Skin of body (tissue), 2 donors: ENCODE data around the gene NALCN. TPM values are rescaled to one million over a fixed set of nuclear protein-coding genes. Genes with fewer than 3 reads are reported as not detected.
"Not testable (repeated sequence)": the region's sequence is repeated elsewhere in the genome, so short reads cannot be mapped to it uniquely, and the experiment has no call there.

Source experiments
- DNase-seq: peaks from one replicate; lab custom pipeline; 2025; lab: John Stamatoyannopoulos, UW
- total RNA-seq: library from RNA; depleted of rRNA; stranded (reverse); fragments of >200 nt; gene quantifications from one replicate; pipeline ENCODE4 v1.2.3, GENCODE V29; 2014

NALCN gene
- total RNA-seq, 1 donor from 2014 or later, result 1.8 TPM

GRCh38 chr13:101341464-101341863, 74.8 kb downstream of the NALCN start:
- DNase-seq, result no peak

GRCh38 chr13:101339202-101339601, 77.1 kb downstream of the NALCN start:
- no peak for DNase-seq

- DNase-seq, result no peak
Measured at GRCh38 chr13:101332583-101332982, 83.7 kb downstream of the NALCN start.

DNA sequence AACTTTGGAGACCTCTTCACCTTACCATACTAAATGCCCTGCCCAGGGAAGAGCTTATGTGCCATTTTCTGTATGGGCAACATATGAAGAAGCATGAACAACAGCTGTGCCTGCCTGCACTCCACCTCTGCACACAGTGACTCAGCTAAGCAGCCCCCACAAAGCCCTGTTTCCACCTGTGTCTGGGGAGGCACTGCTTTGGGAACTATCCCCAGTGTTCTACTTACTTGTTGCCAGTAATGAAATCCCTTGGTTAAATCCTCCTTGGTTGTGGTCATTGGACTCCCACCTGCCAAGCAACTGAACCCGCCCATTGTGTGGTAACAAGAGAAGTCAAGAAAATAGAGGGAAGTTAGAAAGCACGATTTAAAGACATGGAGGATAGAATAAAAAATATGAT, 84.6 kb downstream of the NALCN start:
- DNase-seq, result no peak

GRCh38 chr13:101327871-101328270, 88.4 kb downstream of the NALCN start:
- no peak for DNase-seq

GRCh38 chr13:101326710-101327109, 89.6 kb downstream of the NALCN start:
- no peak for DNase-seq

DNA sequence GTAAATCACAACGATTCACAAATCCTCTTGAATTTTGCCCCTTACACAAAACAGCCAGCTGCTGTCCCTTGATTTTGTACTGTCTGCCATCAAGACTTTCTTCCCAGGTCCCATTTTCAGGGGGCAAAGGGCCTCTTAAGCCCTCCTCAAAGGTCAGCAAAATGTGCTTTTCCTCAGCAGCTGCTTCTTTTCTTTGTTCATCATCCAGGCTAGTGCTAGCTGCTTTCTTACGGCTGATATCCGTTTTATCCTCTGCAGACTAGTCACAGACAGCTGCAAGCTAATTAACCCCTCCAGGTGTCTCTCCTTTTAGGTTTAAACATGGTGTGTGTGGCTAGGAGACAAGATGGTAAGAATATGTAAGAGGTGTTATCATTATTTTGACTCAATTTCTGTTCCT, 90.9 kb downstream of the NALCN start:
- no peak for DNase-seq

DNA sequence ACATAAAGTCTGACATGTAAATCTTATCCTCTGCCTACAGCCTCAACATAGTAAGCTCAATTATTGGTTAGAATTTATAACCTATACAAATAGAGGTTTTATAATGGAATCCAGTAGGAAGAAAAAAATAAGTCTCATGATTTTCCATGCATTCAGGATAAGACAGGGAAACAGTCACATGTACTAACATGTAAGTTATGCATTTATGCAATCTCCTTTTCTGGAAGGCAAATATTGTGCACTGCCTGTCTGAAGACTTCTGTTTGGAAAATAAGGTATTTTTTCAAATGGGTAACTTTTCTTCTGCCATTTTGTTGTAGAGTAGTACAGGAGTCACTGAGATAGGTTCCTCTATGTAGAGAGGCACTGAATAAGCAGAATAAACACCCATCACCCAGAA, 92.7 kb downstream of the NALCN start:
- no peak for DNase-seq

GRCh38 chr13:101317986-101318523, 98.3 kb downstream of the NALCN start:
- no peak for DNase-seq

DNA sequence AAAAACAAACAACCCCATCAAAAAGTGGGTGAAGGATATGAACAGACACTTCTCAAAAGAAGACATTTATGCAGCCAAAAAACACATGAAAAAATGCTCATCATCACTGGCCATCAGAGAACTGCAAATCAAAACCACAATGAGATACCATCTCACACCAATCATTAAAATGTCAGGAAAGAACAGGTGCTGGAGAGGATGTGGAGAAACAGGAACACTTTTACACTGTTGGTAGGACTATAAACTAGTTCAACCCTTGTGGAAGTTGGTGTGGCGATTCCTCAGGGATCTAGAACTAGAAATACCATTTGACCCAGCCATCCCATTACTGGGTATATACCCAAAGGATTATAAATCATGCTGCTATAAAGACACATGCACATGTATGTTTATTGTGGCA, 102.8 kb downstream of the NALCN start:
- not testable (repeated sequence) for DNase-seq

GRCh38 chr13:101309014-101309619, 107.2 kb downstream of the NALCN start:
- no peak for DNase-seq

DNA sequence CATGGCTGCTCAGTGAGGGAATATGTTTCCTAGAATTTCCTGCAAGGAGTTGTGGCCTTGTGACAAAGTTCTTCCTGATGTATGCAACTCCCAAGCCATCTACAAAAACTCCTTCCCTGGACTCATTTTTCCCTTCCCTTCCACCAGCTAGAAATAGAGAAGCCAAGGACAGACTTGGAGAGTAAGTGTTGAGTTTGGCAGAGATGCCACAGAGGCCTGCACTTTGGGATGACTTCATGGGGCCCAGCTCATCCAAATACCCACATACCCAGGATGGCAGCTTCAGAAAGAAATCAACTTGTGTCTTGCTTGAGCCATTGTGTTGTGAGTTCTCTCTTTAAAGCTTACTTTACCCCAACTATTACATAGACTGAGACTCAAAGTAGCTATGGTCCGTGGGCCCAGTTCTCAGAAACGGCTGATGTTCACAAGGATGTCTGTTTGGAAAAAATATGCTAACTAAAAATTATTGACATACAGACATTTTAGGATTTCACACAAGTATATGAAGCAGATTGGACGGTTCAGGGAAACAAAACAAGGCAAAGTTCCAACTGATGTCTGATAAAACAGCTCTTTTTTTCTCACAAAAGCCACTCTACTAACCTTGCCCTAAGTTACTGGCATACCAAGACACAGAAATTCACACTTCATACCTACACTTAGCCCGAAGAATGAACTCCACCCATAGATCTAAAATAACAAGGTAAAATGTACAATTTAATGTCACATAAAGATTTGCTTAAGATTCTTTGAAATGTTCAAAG, 107.9 kb downstream of the NALCN start:
- DNase-seq, result no peak

- no peak for DNase-seq
Measured at GRCh38 chr13:101307181-101307701, 109.1 kb downstream of the NALCN start.

- DNase-seq, result no peak
Measured at GRCh38 chr13:101306773-101307172, 109.5 kb downstream of the NALCN start.

GRCh38 chr13:101305981-101306411, 110.3 kb downstream of the NALCN start:
- no peak for DNase-seq

DNA sequence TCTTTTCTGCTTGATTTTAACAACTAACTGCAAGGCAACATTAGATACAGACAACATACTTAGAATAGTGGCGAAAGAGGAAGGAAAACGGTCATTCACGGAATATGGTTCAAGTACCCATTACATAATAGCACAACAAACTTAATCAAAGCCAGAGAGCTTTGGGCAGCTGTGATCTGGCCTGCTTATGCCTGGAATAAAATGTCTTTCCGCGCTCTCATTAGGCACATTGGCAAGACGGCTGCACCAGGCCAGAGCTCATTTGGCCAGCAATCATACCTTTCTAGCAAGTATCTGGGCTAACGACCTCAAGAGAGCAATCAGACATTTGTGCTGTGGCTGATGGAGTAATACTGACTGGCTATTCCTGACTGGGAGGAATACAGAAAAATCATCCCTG, 112.8 kb downstream of the NALCN start:
- no peak for DNase-seq

DNA sequence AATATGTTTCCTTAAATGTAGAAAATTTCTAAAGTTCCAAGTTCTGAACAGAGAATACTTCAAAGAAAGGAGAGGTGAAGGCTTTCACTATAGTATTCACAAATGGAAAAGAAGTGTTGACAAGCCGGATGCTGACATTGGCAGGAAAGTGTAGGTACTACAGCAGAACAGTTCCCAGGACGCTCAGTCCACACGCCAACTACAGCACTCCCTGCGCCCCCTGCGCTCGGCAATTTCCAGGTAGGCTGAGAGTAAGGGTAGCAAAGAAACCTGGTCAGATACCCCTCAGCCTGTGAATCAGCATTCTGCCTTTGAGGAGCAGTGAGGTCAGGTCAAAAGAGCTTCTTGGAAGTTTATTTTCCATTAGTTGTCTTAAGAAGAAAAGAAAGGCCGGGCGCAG, 115.3 kb downstream of the NALCN start:
- no peak for DNase-seq

GRCh38 chr13:101300531-101300930, 115.8 kb downstream of the NALCN start:
- DNase-seq, result no peak

DNA sequence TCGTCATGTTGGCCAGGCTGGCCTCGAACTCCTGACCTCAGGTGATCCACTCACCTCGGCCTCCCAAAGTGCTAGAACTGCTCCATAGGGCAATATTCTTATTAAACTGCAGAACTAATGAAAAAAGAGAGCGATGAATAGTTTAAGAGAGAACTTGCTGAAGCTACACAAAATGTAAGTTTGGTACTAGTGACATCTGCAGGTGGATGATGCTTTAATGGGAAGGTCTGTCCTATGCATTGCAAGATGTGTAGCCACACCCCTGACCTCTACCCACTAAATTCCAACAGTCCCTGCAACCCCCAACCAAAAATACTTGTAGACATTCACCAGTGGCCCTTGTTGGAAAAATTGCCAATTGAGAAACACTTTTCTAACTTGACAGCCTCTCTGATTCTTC, 117.8 kb downstream of the NALCN start:
- DNase-seq, result no peak

- no peak for DNase-seq
Measured at GRCh38 chr13:101297794-101298193, 118.5 kb downstream of the NALCN start.

GRCh38 chr13:101292711-101293110, 123.6 kb downstream of the NALCN start:
- no peak for DNase-seq

DNA sequence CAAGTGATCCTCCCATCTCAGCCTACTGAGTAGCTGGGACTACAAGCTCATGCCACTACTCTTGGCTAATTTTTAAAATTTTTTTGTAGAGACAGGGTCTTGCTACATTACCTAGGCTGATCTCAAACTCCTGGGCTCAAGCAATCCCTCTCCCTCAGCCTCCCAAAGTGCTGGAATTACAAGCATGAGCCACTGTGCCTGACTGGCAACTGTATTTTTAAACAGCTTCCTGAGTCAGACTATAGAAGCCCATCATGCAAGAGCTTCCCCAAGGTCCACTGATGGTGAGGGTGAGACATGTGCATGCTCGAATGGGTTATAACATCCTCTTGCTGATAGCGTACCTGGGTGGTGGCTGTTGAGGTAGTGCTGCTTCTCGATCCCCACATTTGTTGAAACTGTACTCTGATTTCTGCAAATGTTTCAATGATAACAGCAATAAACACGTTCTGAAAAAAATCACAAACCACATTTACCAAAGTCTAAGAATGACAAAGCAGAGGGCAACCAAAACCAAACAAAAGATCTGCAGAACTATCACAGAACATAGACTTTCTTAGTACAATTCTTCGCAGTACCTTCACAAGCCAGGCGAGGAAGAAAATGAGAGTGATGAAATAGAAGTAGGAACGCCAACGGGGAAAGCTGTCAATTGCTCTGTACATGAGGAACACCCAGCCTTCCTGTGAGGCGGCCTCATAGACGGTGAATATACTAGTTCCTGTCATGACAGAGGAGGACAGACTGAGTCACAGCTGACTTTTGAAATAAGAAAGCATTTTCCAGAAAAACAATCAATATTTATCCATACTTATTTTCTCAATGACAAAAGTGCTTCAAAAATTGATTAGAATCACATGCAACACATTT, 124.4 kb downstream of the NALCN start:
- no peak for DNase-seq
